KBM-7 (cell line): ENCODE results near the gene SPATA31C1.
"Not testable (repeated sequence)": the region's sequence is repeated elsewhere in the genome, so short reads cannot be mapped to it uniquely, and the experiment has no call there.

Source experiments
- DNase-seq: peaks from one replicate; pipeline ENCODE4 v3.0.0-alpha.2; 2015
- in situ Hi-C: fragments of 300-500 bp; cut with MboI; formaldehyde crosslinking; loops from 2 replicates; pipeline ENCODE4 v1.14.3; 2020; ENCODE audit warnings: low sequenced_read_pairs, low pct_unique_long_range_greater_than_20kb, mixed read lengths

SPATA31C1 gene

DNA sequence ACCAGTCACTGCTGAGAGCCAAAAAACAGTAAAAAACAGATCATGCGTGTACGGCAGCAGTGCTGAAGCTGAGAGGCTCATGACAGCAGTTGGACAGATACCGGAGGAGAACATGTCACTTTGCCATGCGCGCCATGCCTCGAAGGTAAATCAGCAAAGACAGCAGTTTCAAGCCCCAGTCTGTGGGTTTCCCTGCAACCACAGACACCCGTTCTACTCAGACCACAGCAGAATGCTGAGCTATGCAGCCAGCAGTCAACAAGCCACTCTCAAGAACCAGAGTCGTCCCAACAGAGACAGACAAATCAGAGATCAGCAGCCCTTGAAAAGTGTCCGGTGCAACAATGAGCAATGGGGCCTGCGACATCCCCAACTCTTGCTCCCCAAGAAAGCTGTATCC lies 5.2 kb downstream of the SPATA31C1 start:
- in situ Hi-C loops: not testable (repeated sequence)

DNA sequence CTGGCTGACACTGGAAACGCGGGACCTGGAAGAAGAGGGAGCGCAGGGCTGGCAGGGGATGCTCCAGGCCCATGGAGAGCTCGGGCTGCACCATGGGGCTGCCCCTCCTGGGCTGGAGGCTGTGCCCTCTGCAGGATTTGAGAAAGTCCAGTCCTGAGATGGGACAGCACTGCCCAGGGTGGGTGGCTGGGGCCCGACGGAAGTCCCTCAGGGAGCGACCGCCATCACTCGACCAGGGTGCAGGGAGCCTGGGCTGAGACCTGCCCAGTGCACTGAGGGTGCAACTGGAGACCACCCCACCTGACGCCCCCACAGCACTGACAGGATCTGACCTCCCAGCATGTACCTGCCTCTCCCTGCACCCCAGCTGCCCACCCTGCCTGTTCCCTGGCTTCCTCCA lies 7.1 kb downstream of the SPATA31C1 start:
- in situ Hi-C loops, DNase-seq: not testable (repeated sequence)

More for the DNA sequence above, 5.2 kb downstream of the SPATA31C1 start:
- not testable (repeated sequence) for DNase-seq

DNA sequence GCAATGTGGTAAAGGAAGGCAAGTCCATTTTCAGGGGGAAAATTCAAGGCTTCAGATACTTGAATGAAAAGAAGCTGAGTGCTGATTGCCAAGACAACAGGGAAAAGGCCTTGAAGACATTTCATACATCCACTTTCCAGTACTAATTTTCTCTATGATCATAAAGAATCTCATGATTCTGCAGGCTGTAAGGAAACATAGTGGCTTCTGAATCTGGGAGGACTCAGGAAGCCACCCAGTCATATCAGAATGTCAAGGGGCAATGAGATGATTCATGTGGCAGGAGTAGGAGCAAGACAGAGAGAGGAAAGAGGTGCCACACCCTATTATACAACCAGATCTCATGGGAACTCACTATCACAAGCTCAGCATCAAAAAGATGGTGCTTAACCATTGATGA lies 11.4 kb downstream of the SPATA31C1 start:
- in situ Hi-C loops, DNase-seq: not testable (repeated sequence)

DNA sequence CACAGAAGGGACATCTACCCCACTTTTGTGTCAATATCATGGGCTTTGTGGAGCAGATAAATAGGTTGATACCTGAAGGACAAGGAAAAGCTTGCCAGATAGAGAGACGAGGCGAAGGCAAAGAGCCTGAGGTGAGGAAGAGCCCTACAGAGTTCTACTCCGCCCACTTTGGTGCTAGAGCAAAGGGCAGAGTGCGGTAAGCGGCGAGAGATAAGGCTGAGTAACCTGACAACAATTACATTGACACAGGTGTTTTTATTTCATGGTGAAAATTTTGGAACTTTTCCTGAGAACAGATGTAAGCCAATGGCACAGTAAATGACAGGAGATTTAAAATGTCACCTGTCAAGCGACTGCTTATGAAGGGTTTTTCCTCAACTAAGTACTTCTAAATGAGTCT lies 16.7 kb downstream of the SPATA31C1 start:
- in situ Hi-C loops, DNase-seq: not testable (repeated sequence)

DNA sequence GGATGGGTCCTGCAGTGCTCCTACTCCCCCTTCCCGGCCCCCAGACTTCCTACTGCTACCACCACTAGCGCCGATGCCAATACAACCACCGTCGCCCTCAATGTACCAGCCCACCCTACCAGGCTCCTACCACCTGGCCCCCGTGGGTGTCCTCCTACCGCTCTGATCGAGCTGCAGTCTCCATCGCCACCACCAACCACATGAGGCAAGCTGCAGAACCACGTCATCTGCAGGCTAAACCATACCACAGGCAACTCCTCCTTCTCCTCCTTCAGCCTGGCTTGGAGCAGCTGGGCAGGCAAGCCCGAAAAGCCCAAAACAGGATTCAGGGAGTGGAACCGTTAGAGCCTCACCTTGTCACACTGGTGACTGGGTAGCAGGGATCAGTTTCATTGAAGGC lies 19.6 kb downstream of the SPATA31C1 start:
- DNase-seq, in situ Hi-C loops: not testable (repeated sequence)

DNA sequence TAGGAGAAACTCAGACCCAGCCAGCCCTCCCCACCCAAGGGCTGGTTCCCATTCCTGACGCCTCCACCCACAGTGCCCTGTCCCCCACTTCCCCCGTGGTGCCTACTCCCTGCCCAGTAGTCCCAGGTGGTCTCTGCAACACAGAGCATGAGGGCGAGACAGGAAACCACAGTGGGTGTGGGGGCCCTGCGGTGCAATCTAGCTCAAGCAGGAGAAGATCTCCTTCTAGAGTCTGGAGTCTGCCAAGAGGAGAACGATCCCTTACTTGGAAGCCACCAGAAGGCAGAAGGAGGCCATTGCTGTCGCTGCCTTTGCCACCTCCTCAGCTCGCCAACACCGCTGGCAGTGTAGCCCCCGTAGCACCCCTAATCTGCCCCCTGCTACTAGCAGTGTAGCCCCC lies 20.2 kb downstream of the SPATA31C1 start:
- in situ Hi-C loops, DNase-seq: not testable (repeated sequence)

DNA sequence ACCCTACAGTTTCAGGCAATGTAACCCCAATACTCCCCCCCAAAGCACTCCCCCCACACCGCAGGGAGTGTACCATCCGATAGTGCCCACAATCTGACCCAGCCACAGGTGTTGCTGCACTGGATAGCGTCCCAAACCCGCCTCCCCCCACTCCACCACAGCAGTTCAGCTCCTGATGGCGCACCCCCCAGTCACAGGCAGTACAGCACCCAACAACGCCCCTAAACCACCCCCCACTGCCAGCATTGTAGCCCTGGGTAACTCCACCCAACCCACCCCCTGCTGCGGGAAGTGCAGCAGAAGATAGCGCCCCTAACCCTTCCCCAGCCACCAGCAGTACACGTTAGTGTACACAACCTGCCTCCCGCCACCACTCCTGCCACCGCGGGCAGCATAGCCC lies 20.6 kb downstream of the SPATA31C1 start:
- DNase-seq, in situ Hi-C loops: not testable (repeated sequence)

DNA sequence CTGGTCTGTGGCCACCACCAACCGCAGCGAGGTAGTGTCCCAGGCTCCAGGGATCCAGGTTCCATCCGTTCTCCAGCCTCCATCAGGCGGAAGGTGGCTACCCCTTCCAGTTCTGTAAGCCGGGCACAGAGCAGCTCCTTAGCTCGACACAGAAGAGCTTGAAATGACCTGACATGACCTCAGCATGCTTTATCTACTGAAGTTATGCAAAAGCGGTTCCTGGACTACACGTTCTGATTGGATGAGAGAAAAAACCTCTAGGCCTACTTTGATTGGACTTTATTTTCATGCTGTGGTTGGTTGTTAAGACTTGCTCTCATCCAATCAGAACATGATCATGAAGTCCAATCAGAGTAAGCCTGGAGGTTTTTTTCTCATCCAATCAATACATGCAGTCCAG lies 21.3 kb downstream of the SPATA31C1 start:
- DNase-seq, in situ Hi-C loops: not testable (repeated sequence)

DNA sequence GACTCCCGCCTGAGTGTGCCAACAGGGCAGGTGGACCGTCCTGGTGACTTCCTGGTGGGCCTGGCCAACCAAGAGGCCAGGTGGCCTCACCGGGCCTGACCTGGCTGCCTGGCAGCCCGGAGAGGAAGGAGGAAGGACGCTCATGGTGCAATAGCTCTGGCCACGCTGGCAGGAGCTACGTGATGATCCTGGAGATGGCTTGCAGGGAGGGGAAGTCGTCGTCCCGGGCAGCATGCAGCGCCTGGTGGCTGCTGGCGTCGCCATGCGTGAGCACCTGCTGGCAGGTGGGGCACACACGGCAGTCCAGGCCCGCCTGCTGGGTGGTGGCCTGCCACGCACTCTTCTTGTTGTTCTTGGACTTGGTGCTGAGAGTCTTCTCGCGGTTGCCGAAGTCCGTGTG lies 26.3 kb downstream of the SPATA31C1 start:
- in situ Hi-C loops: no loop called here
- no peak for DNase-seq

DNA sequence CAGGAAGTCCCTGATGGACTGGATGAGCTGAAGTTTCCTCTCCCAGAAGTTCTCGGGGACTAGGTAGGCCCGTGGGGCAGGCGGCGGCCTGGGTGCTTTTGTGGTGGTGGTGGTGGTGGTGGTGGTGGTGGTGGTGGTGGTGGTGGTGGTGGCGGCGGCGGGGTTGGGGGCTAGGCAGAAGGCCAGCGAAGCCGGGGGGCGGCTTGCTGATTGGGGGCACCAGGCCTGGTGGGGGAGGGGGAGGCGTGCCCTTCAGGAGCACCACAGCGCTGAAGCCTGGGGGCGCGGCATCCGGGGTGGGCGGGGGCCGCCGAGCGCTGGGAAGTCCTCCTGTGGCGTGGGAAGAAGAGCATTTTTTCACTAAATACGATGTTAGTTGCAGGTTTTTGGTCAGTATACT lies 26.9 kb downstream of the SPATA31C1 start:
- in situ Hi-C loops: no loop called here

DNA sequence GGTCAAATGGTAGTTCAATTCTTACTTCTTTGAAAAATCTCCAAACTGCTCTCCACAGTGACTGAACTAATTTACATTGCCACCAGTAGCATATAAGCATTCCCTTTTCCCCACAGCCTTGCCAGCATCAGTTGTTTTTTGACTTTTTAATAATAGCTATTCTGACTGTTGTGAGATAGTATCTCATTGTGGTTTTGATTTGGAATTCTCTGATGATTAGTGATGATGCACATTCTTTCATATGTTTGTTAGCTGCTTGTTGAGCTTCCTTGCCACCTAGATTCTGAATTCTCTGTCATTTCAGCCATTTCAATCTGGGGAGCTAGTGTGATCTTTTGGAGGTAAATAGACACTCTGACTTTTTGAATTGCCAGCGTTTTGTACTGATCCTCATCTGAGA lies 32.5 kb downstream of the SPATA31C1 start:
- in situ Hi-C loops: no loop called here

More for the DNA sequence above, 26.9 kb downstream of the SPATA31C1 start:
- no peak for DNase-seq

DNA sequence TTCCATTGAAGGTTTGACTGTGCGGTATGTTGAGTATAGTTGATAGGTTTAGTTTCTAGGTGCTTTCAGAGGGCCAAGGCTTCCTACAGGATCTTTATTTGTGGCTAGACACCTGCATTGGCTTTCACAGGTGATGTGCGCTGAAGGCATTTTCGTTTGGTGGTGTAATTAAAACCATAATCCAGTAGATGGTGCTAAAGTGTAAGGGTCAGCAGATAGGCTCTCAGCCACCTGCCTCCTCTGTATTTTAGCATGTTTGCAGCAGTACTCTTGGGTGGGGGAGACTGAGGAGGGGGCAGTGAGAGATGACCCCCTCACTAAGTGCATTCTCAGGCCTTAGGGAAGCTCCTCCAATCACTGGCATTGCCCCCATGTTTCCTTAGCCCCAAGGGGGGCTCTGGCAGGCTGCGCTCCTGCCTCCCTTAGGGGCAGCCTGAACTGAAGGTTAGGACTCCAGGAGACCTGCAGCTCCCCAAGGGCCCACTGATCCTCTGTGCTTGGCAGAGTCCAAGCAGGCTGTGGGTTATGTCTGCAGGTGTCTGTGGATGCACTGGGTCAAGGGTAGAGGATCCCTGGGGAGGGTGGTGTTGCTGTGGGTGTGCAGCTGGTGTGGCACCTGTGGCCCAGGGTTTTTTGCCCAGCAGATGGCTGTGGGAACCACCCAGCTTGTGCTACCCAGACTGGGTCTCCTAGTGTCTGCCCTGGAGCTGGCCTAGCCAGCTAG lies 33.2 kb downstream of the SPATA31C1 start:
- peak; percentile 54 for DNase-seq
- in situ Hi-C loops: no loop called here

More for the DNA sequence above, 32.5 kb downstream of the SPATA31C1 start:
- no peak for DNase-seq

DNA sequence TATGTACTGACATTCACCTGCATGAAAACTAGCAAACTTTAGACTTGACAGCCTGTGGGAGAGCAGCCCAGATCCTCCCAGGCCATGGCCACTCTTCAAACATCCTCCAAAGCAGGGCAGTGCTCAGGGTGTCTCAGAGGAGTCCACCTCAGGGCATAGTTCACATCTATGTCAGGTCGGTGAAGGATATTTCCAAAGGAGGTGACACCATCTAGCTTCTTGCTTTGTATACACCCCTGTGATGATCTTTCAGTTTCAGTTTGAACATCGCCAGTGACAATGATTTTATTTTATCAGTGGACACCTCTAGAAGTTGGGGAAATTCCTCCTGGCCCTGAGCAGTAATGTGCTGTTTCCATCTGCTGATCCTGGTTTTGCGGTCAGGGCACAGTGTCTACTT lies 36.5 kb downstream of the SPATA31C1 start:
- in situ Hi-C loops: no loop called here
- DNase-seq: no peak

DNA sequence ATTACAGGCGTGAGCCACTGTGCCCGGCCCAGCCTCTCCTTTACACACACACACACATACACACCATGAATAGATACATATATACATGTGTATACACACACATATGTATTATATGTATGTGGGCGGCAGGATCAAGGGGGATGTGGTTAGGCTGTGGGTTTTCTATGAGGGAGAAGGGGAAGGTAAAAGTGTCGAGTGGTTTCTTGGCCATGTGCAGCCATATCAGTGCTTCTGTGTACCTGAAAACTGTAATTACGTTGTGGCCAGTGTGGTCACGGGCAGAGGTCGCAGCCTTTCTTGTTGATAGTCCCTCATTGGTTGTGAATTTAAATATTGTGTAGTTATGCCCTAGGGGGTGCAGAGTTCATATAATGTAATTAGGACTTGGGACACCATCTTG lies 40.1 kb downstream of the SPATA31C1 start:
- DNase-seq: peak; percentile 30
- in situ Hi-C loops: no loop called here

DNA sequence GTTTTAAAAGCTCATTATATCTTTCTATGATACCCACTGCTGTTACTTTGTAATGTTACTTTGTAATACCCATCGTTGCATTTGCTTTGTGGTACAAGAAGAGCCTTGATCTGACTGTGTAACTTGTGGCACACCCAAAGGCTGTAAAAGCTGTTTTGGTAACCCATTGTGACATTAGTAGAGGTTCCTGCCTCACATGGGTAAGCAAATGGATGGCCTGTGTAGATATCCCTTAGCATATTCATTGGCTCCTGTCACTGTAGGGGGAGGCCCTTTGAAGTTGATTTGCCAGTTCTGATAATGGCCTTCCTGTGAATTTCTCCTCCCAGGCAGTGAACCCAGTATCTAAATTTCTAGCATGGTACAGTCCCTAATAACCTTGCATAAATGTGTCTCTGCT lies 40.8 kb downstream of the SPATA31C1 start:
- in situ Hi-C loops: no loop called here

DNA sequence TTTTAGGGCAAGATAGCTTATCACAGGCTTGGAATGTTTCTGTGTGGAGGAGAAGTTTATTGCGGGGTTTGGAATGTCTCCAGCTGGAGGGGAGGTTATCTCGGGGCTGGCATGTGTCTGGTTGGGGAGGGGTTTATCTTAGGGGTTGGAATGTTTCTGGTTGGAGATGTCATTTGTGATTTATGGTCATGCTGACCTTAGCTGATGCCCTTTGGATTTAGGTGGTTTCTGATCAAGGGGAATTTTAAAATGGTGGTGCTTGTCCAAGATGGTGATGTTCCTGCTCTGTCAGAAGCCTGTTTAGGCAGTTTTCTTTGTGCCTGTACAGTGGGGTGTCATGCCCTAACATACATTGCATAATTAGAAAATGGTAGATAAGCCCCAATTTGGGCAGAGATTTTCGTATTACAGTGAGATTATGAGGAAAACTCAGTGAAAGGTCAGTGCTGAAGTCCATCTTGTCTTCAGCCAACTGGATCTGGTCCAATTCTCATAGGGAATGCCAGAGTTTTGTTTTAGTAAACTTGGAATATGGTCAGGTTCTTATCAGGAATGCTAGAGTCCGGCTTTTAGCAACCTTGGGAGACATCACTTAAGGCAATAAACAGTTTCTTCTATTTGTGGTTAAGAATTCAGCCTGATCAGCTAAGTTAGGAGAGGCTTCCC lies 42.3 kb downstream of the SPATA31C1 start:
- in situ Hi-C loops: no loop called here
- DNase-seq: no peak

More for the DNA sequence above, 40.8 kb downstream of the SPATA31C1 start:
- no peak for DNase-seq

DNA sequence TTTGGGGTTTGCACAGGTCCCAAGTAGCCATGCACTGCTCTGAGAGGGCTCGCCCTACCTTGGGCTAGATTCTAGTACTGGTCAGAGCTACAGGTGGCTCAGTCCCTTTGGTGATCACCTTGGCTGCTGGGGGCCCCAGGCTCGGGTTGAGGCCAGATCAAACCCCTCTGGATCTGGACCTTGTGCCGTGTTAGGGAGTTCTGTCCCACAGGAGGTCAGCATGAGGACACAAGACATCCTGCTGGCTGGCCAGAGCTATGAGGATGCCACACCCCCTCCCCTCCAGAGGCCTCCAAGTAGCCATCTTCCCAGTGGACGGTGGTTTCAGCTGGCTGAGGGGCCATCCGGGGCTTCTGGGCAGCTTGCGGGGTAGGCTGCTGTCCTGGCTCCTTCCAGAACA lies 46.0 kb downstream of the SPATA31C1 start:
- in situ Hi-C loops: no loop called here
- DNase-seq: no peak

DNA sequence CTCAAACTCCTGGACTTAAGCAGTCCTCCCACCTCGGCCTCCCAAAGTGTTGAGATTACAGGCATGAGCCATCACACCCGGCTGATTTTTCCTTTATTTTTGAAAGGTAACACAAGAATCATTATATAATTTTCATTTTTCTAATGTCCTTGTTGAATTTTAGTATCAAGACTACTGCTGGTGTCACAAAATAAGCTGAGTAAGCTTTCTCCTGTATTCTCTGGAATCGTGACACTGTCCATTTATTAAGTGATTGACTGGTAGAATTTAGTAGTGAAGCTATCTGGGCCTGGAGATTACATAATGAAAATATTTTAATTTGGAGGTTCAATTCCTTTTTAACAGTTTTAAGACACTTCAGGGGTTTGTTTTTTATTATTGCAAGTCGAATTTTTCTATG lies 47.1 kb downstream of the SPATA31C1 start:
- in situ Hi-C loops: no loop called here
- no peak for DNase-seq

DNA sequence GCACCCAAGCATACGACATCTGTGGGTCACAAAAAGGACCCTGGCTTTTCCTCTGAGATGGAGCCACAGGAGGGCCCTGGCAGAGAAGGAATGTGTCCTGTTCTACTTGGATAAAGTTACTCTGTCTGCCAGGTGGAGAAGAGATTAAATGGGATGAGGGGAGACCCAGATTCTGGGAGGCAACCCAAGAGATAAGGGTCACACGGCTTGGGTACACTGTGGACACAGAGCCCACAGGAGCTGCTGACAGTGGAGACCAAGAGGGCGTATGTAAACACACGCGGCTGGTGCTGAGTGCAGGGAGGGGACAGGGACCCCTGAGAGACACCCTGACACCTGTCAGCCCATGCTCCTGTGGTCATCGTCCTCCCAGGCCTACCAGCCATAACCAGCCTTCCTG lies 50.4 kb downstream of the SPATA31C1 start:
- in situ Hi-C loops: no loop called here
- no peak for DNase-seq

DNA sequence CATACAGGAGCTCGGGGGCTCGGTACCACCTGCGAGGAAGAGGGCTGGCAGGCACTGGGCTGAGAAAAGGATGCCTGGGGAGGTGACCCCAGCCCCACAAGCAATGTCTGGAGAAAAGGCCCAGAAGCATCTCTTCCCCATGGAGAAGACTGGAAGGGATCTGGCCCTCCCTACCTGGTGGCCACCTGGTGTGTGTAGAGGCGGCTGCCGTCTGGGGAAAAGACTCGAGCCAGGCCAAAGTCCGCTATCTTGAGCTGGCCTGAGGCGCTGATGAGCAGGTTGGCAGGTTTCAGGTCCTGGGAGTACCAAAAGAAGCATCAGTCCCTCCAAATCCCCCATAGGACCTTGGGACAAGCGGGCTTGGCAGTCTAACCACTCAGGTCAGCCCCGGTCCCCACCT lies 52.8 kb downstream of the SPATA31C1 start:
- in situ Hi-C loops: no loop called here
- DNase-seq: no peak

DNA sequence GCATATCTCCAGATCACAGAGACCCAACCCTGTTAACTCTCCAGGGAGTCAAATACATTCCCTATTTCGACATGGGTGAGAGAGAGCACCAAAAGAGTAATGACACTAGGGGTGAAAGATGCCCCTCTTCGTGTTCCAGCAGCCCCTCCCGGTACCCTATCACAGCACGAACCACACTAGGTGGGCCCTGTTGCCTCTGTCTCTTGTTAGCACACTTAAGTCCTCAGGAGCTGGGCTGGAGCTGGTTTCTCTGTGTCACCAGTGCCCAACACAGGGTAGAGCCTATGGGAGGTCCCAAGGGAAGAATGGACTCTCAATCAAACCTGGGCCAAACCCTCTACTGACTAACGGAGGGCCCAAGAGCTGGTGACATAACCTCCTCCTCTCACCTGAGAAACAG lies 55.4 kb downstream of the SPATA31C1 start:
- no peak for DNase-seq
- in situ Hi-C loops: no loop called here
